GM21526 (cell line): ENCODE measurements around the gene S1PR5.
A peak's percentile ranks its signal among the peaks of the same experiment; 100 is the strongest.

Source experiments
- ATAC-seq: cut with Tn5 transposase; IDR thresholded peaks from one replicate; pipeline ENCODE4 v1.9.1; 2021; ENCODE audit warnings: moderate library complexity; ENCODE audit not compliant: unreplicated experiment, low FRiP score

S1PR5 gene

DNA sequence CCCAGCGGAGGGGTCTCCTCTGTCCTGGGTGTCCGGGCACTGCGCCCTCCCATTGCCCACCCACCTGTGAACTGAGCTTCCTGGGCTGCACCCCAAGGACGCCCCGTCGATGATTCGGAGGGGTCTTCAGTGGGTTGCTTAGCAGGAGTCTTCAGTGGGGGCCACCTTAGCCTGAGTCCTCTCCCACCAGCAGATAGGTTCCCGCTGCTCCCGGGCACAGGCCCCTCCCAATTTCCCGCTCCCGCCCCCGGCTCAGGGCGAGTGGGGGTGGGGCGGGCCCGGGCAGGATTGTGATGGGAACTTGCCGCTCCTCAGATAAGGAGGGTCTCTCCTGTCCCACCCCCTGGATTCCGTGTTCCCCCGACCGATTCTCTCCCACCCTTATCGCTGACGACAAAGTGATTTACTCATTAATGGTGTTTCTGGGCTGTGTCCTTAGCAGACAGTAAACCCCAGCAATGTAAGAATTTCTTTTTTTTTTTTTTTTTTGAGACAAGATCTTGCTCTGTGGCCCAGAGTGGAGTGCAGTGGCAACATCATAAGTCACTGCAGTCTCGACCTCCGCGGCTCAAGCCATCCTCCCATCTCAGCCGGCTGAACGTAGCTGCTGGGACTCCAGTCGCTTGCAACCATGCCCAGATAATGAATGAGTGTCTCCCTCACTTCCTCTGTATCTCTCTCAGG lies 655 bp upstream of the S1PR5 start:
- no peak for ATAC-seq

GRCh38 chr19:10516671-10517286 lies 468 bp downstream of the S1PR5 start:
- no peak for ATAC-seq

DNA sequence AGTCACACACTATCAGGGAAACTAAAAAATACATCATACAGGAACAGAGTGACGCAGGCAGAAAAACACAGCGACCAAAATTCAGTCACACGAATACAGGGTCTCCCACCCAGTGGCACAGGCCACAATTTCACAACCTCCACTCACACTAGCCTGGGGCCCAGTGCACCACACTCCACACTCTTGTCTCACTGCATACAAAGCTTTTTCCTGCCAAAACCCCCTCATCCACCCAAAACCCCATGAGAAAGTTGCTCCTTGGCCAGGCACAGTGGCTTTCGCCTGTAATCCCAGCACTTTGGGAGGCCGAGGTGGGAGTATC lies 1.2 kb downstream of the S1PR5 start:
- ATAC-seq, result no peak

- no peak for ATAC-seq
Measured at GRCh38 chr19:10514211-10515145, 2.8 kb downstream of the S1PR5 start.

DNA sequence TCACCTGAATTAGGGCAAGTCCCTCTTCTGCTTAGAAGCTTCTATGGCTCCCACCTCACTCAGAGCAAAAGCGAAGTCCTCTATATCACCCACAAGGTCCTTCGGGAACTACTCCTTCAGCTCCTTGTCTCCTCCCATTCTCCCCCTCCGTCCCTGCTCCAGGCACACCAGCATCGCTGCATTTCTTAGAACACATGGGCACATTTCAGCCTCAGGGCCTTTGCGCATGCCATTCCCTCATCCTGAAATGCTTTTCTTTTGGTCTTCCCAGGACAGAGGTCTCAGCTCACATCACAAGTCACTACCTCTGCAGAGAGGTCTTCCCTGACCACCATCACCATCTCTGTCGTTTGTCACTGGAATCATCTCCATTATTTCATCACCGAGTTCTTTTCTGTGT lies 4.0 kb downstream of the S1PR5 start:
- no peak for ATAC-seq

DNA sequence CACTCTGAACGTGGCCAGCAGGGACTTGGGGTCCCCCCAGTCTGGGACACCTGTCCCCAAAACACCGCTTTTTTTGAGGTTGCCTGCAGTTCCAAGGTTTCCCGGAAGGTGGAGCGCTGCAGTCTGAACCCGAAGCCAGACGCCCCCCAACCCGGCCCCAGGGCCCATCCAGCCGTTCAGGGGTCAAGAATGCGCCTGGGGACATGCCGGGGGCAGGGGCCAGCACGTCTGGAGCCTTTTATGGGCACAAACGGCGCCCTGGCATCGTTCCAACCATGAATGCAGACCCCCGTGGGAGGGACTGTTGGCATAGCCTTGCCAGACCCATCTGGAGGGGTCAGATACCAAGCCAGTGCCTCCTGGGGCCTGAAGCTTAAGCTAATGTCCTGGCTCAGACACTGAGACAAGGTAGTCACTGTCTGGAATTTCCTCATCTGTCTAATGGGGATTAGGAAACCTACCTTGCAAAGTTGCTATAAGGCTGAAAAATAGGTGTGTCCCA lies 6.9 kb downstream of the S1PR5 start:
- no peak for ATAC-seq

GRCh38 chr19:10508707-10509106 lies 8.5 kb downstream of the S1PR5 start:
- no peak for ATAC-seq

DNA sequence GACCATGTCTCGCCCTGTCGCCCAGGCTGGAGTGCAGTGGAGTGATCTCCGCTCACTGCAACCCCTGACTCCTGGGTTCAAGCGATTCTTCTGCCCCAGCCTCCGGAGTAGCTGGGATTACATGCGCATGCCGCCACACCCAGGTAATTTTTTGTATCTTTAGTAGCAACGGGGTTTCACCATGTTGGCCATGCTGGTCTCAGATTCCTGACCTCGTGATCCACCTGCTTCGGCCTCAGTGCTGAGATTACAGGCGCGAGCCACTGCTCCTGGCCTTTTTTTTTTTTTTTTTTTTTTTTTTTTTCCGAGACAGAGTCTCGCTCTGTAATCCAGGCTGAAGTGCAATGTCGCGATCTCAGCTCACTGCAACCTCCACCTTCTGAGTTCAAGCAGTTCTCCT lies 9.2 kb downstream of the S1PR5 start:
- ATAC-seq, result no peak

DNA sequence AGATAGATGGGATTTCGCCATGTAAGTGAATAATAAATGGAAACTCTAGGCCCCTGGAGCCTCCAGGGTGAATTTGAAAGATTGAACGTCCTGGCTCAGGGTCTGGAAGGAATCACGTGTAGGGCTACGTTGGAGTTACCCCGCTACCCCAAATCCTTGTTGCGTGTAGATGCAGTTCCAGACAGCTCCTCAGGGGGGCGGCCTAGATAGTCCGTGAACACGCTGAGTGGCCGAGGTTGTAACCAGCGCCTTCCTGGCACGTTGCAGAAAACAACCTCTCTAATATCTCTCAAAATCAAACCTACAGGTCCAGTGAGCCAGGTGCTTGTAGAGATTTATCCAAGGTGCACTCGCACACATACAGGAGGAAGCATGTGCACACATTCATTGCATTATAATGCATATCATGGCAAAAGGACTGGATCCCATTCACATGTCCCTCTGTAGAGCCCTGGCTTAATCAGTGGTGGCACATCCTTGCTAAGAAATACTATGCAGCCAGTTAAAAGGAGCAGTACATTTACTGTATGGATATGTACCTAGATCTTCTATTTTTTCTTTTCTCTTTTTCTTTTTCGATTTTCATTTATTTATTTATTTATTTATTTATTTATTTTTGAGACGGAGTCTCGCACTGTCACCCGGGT lies 11.5 kb downstream of the S1PR5 start:
- ATAC-seq, result no peak

DNA sequence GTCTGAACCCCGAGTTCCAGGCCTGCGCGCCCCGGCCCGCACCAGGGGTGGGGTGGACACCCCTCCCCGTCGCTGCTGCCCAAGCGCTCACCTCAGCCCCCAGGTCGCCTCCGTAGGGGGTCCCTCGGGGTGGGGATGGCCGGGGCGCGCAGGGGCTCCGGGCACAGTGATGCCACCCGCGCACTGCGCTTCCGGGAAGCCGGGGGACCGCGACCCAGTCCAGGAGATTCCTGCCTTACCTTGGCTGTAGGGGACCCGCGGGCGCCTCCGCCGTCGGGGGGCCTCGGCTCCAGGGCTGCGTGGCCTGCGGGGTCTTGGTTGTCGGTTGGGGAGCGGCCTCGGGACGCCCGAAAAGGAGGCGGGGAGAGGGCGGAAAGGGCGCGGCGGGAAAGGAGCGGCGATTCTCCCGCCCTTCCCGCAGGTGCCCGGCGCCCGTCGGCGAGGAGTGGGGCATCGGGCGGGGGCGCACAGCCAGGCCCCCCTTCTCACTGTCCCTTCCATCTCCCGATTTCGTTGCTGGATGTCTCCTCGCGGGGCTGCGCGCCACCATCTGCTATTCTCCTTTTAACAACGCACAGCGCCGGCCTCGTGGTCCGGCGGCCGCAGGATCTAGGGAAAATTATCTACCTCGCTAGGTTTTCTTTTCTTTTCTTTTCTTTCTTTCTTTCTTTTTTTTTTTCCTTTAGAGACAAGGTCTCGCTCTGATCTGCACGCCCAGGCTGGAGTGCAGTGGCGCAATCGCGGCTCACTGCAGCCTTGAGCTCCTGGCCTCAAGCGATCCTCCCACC lies 14.1 kb downstream of the S1PR5 start, which contains the start of gene KEAP1:
Gene KEAP1, minus strand, starts transcription at position 355 of the 788 bp plus-strand sequence. CDS start 3,323 bp downstream, outside the sequence.
- ATAC-seq, result peak; percentile 12

DNA sequence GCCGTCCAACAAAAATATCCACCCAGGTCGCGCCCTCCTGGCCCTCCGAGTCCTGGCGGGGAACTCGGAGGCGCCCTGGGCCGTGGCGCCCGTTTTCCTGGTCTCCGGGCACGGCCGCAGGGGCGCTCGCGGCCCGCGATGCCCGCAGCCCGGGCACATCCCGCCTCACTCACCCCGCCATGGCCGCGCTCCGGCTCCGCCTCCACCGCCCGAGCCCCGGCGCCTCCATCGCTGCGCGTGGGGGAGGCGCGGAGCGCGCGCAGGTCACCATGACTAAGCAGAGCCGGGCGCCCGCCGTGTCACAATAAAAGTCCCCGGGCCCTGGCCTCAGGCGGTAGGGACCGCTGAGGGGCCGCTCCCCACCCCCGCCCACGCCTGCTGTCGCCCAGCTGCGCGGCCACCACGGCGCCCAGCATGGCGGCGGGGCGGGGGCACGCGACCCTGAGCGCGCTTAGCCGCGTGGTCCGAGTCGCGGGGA lies 14.7 kb downstream of the S1PR5 start:
- peak; percentile 72 for ATAC-seq

DNA sequence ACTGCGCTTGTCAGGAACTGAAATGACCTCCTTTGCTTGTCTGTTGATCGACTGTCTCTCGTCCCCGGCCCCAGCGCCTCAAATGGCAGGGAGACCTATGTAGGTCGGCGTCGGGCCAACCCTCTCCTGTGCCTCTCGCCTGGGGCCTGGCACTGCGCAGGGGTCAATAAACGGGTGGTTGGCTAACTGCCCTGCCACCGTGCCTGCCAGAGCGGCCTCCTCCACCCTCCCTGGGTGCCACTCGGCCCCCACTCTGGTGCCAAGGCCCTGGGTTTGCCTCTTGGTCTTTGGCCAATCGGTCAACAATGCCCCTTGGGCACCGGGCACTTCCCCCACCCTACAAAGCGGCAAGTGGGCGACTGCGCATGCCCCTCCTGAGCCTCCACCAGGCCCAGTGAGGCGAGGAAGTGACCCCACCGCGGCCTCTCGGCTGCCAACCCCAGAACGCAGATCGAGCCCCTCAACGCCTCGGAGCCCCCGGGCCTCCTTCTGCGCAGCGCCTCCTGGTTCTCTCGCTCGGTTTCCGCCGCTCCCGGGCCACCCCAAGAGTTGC lies 15.2 kb downstream of the S1PR5 start:
- peak; percentile 28 for ATAC-seq

DNA sequence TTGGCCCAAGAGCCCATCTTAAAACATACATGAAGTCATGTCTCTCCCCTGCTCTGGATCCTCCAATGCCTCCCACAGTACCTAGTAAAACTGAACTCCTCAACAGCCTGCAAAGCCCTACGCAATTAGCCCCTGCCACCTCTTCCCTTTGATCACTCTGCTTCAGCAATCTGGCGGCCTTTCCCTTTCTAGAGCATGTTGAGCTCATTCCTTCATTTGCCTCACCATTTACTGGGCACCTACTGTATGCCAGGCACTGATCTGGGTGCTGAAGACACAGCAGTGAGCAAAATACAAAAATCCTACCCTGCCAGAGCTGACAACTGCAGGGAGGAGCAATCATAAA lies 17.0 kb downstream of the S1PR5 start:
- no peak for ATAC-seq

DNA sequence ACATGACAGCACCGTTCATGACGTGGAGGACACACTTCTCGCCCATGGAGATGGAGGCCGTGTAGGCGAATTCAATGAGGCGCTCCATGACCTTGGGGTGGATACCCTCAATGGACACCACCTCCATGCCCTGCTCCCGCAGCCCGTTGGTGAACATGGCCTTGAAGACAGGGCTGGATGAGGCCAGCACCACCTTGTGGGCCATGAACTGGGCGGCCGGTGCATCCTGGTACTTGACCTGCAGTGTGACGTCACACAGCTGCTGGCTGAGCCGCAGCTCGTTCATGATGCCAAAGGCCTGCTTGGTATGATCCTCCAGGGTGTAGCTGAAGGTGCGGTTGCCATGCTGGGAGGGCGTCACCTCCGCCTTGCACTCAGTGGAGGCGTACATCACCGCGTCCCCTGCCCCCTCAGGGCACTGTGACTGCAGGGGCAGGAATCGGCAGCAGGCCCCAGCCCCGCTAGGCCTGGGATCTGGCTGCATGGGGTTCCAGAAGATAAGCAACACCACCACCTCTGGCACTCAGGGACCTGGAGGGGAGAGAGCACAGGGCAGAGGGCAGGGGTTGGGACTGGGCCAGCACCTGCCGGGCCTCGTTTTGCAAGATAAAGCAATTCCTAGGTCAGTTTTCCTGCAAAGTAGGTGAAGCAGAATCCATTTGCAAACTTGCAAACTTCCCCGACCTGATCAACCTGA lies 17.5 kb downstream of the S1PR5 start:
- ATAC-seq, result no peak

- no peak for ATAC-seq
Measured at GRCh38 chr19:10497371-10497770, 19.9 kb downstream of the S1PR5 start.

DNA sequence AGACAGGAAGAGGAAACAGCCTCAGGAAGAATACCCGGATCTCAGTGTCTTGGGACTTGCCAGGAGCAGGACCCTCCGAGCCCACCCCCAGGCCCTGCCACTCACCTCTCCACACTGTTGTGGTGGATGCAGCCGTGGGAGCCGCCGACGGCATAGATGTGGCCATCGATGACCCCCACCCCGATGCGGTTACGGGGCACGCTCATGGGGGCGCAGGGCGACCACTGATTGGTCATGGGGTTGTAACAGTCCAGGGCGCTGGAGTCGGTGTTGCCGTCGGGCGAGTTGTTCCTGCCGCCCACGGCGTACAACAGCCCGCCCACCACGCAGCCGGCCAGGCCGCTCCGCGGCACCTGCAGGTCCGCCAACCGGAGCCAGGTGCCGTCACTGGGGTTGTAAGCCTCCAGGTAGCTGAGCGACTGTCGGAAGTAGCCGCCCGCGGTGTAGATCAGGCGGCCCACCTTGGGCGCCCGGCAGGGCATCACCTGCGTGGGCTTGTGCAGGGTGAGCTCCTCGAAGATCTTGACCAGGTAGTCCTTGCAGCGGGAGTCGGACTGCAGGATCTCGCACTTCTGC lies 25.7 kb downstream of the S1PR5 start:
- ATAC-seq, result no peak

GRCh38 chr19:10486551-10486950 lies 30.7 kb downstream of the S1PR5 start:
- ATAC-seq, result no peak

GRCh38 chr19:10478903-10479384 lies 38.3 kb downstream of the S1PR5 start:
- ATAC-seq, result no peak

DNA sequence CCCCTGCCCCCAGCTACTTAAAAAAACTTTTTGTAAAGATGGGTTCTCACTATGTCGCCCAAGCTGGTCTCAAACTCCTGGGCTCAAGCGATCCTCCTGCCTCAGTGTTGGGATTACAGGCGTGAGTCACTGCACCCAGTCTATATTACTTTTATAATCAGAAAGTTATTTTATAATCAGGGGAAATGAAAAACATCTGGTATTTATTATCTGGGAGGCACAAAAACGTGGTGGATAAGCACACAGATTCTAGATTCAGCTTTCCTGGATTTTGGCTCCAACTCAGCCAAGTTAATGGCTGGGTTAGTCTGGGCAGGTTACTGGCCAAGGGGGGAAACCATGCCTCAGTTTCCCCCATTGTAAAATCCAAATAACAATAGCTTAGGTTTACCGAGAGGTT lies 38.8 kb downstream of the S1PR5 start:
- ATAC-seq, result no peak
